Natural killer cell treated with Interleukin-12 subunit alpha and Interleukin-12 subunit beta and Interleukin-15 and Interleukin-18, amount 100 ng/mL, for 72 hours (primary cell): ENCODE results near the gene GPC1. TPM values are rescaled to one million over a fixed set of nuclear protein-coding genes. Genes with fewer than 3 reads are reported as not detected.

Experiments used
- ATAC-seq, 2 donors: fragments of 150-1000 bp; cut with Tn5 transposase in 1 of 2; sonication (Bioruptor Pico), chemical (Tn5 transposase) in 1 of 2; 2 replicates each; pipeline ENCODE4 v1.10.0; 2021
- DNase-seq: peaks from one replicate; pipeline ENCODE4 v3.0.0; 2022; ENCODE audit warnings: low spot score
- H3K27ac Mint-ChIP-seq, 2 donors: 1 replicate in 1 of 2; 2 replicates in 1 of 2; pipeline ENCODE4 v1.8.0; 2022; ENCODE audit warnings: mixed read lengths in 2 of 2, mild to moderate bottlenecking in 1 of 2, moderate library complexity in 1 of 2
- H3K27me3 Mint-ChIP-seq, 2 donors: 1 replicate in 1 of 2; 2 replicates in 1 of 2; pipeline ENCODE4 v1.8.0; 2022; ENCODE audit warnings: mixed read lengths in 2 of 2
- H3K36me3 Mint-ChIP-seq: one replicate; pipeline ENCODE4 v1.8.0; 2022; ENCODE audit warnings: mixed read lengths
- H3K4me1 Mint-ChIP-seq, 2 donors: 1 replicate in 1 of 2; 2 replicates in 1 of 2; pipeline ENCODE4 v1.8.0; 2022; ENCODE audit warnings: low read depth in 2 of 2, mixed read lengths in 2 of 2, mild to moderate bottlenecking in 1 of 2
- H3K4me3 Mint-ChIP-seq: one replicate; pipeline ENCODE4 v1.8.0; 2022; ENCODE audit warnings: mixed read lengths
- H3K9me3 Mint-ChIP-seq: 2 replicates; pipeline ENCODE4 v1.8.0; 2022; ENCODE audit warnings: mixed read lengths
- total RNA-seq, 2 donors: library from RNA; stranded (reverse); gene quantifications; one replicate each; pipeline ENCODE4 v1.2.3, GENCODE V29; 2022

GPC1 gene
- total RNA-seq, 2 donors from 2014 or later: 1.2 to 1.8 TPM

GRCh38 chr2:240460253-240460711 lies 24.8 kb downstream of the GPC1 start:
- no peaks in the 10 kb centered on the region for H3K4me1 Mint-ChIP-seq
- ATAC-seq: no peak
- no peak for DNase-seq
- H3K9me3 Mint-ChIP-seq: no peaks in the 10 kb centered on the region
- no peak overlapping the region for H3K4me3 Mint-ChIP-seq
- peaks cover 0 to 3% of the 10 kb centered on the region in 2 donors for H3K27me3 Mint-ChIP-seq
- no peak overlapping the region for H3K27ac Mint-ChIP-seq
- no peaks in the 10 kb centered on the region for H3K36me3 Mint-ChIP-seq

GRCh38 chr2:240460781-240461431 lies 25.4 kb downstream of the GPC1 start:
- Mint-ChIP-seq H3K36me3 (no peaks in the 10 kb centered on the region), H3K9me3 (no peaks in the 10 kb centered on the region), H3K4me1 (no peaks in the 10 kb centered on the region), H3K27ac (no peak overlapping the region), H3K4me3 (no peak overlapping the region), H3K27me3 (peaks cover 0 to 3% of the 10 kb centered on the region in 2 donors)
- DNase-seq: peak; percentile 8
- no peak for ATAC-seq

- no peak for ATAC-seq
- Mint-ChIP-seq H3K9me3 (no peaks in the 10 kb centered on the region), H3K4me1 (no peaks in the 10 kb centered on the region), H3K4me3 (no peak overlapping the region), H3K36me3 (no peaks in the 10 kb centered on the region), H3K27me3 (peaks cover 0 to 1% of the 10 kb centered on the region in 2 donors), H3K27ac (no peak overlapping the region)
- DNase-seq: peak; percentile 35
Measured at GRCh38 chr2:240461471-240462072, 26.1 kb downstream of the GPC1 start.

GRCh38 chr2:240462073-240462706 lies 26.7 kb downstream of the GPC1 start:
- Mint-ChIP-seq H3K9me3 (no peaks in the 10 kb centered on the region), H3K36me3 (no peaks in the 10 kb centered on the region), H3K27ac (no peak overlapping the region), H3K4me3 (no peak overlapping the region), H3K27me3 (no peaks in the 10 kb centered on the region), H3K4me1 (no peaks in the 10 kb centered on the region)
- ATAC-seq (no peak), DNase-seq (peak; percentile 58)

- Mint-ChIP-seq H3K4me1 (no peaks in the 10 kb centered on the region), H3K27ac (no peak overlapping the region), H3K4me3 (no peak overlapping the region), H3K9me3 (no peaks in the 10 kb centered on the region), H3K27me3 (no peaks in the 10 kb centered on the region), H3K36me3 (no peaks in the 10 kb centered on the region)
- no peak for ATAC-seq
- DNase-seq: peak; percentile 18
Measured at GRCh38 chr2:240462707-240463273, 27.3 kb downstream of the GPC1 start.

GRCh38 chr2:240463274-240463865 lies 27.9 kb downstream of the GPC1 start:
- H3K4me1 Mint-ChIP-seq: no peaks in the 10 kb centered on the region
- H3K27ac Mint-ChIP-seq: no peak overlapping the region
- H3K9me3 Mint-ChIP-seq: no peaks in the 10 kb centered on the region
- ATAC-seq (no peak), DNase-seq (peak; percentile 54)
- no peak overlapping the region for H3K4me3 Mint-ChIP-seq
- no peaks in the 10 kb centered on the region for H3K27me3 Mint-ChIP-seq
- H3K36me3 Mint-ChIP-seq: no peaks in the 10 kb centered on the region

GRCh38 chr2:240463866-240464481 lies 28.5 kb downstream of the GPC1 start:
- peak; percentile 54 for DNase-seq
- H3K36me3 Mint-ChIP-seq: no peaks in the 10 kb centered on the region
- ATAC-seq: no peak
- no peak overlapping the region for H3K27ac Mint-ChIP-seq
- no peaks in the 10 kb centered on the region for H3K9me3 Mint-ChIP-seq
- no peaks in the 10 kb centered on the region for H3K27me3 Mint-ChIP-seq
- no peaks in the 10 kb centered on the region for H3K4me1 Mint-ChIP-seq
- H3K4me3 Mint-ChIP-seq: no peak overlapping the region

GRCh38 chr2:240464514-240465241 lies 29.2 kb downstream of the GPC1 start:
- Mint-ChIP-seq H3K4me3 (no peak overlapping the region), H3K27ac (no peak overlapping the region), H3K9me3 (no peaks in the 10 kb centered on the region), H3K4me1 (no peaks in the 10 kb centered on the region), H3K36me3 (no peaks in the 10 kb centered on the region), H3K27me3 (no peaks in the 10 kb centered on the region)
- ATAC-seq (no peak), DNase-seq (peak; percentile 57)

- no peak overlapping the region for H3K27ac Mint-ChIP-seq
- H3K4me1 Mint-ChIP-seq: no peaks in the 10 kb centered on the region
- no peaks in the 10 kb centered on the region for H3K9me3 Mint-ChIP-seq
- DNase-seq (peak; percentile 29), ATAC-seq (no peak)
- no peak overlapping the region for H3K4me3 Mint-ChIP-seq
- H3K36me3 Mint-ChIP-seq: no peaks in the 10 kb centered on the region
- no peaks in the 10 kb centered on the region for H3K27me3 Mint-ChIP-seq
Measured at GRCh38 chr2:240465268-240465764, 29.9 kb downstream of the GPC1 start.

GRCh38 chr2:240465765-240466578 lies 30.5 kb downstream of the GPC1 start:
- Mint-ChIP-seq H3K9me3 (no peaks in the 10 kb centered on the region), H3K4me3 (no peak overlapping the region), H3K27me3 (no peaks in the 10 kb centered on the region), H3K27ac (no peak overlapping the region), H3K36me3 (no peaks in the 10 kb centered on the region), H3K4me1 (no peaks in the 10 kb centered on the region)
- peak; percentile 60 for DNase-seq
- no peak for ATAC-seq

- Mint-ChIP-seq H3K27me3 (no peaks in the 10 kb centered on the region), H3K9me3 (no peaks in the 10 kb centered on the region), H3K27ac (no peak overlapping the region), H3K4me3 (no peak overlapping the region), H3K36me3 (no peaks in the 10 kb centered on the region), H3K4me1 (no peaks in the 10 kb centered on the region)
- DNase-seq: peak; percentile 41
- no peak for ATAC-seq
Measured at GRCh38 chr2:240466579-240467148, 31.2 kb downstream of the GPC1 start.

- no peak overlapping the region for H3K4me3 Mint-ChIP-seq
- no peaks in the 10 kb centered on the region for H3K4me1 Mint-ChIP-seq
- no peaks in the 10 kb centered on the region for H3K27me3 Mint-ChIP-seq
- DNase-seq (no peak), ATAC-seq (no peak)
- H3K9me3 Mint-ChIP-seq: no peaks in the 10 kb centered on the region
- no peak overlapping the region for H3K27ac Mint-ChIP-seq
- no peaks in the 10 kb centered on the region for H3K36me3 Mint-ChIP-seq
Measured at GRCh38 chr2:240467149-240467642, 31.7 kb downstream of the GPC1 start.
